ENCODE data around the gene KCNIP4.

DNA sequence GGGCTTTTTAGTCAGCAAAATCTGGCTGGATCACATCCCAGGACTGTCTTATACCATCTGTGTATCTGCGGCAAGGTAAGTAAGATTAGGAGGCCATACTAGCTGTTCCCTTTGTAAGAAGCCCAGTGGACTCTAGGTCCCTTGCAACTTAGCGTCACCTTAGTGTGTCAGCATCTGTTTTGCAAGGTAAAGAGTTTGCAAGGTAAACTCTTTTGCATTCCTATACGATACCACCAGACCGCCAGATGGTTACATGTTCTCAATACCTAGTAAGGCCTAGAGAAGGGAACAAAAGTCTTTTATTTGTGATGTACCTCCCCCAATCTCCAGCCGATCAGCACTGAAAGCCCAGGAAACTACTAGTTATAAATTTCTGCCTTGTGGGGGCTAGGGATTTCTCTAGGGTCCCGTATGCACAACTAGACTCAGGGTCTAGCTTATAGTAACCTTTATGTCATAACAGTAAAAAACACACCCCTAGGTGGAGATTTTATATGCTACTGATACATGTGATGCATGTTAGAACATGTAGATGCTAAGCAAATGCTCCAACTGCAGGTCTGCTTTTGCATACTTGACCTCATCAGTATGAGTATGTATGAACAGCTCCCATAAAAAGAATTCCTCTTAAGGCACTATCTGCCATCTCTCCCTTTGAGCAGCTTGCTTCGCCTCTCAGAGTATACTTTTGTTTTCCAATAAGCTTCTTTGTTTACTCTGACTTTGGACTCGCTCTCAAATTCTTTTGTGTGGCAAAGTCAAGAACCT is 78.4 kb downstream of the KCNIP4 start:
- no peak for TF ChIP-seq POLR2A (IDR thresholded peaks at IDR 0.05)
- TF ChIP-seq, protein P1, sequence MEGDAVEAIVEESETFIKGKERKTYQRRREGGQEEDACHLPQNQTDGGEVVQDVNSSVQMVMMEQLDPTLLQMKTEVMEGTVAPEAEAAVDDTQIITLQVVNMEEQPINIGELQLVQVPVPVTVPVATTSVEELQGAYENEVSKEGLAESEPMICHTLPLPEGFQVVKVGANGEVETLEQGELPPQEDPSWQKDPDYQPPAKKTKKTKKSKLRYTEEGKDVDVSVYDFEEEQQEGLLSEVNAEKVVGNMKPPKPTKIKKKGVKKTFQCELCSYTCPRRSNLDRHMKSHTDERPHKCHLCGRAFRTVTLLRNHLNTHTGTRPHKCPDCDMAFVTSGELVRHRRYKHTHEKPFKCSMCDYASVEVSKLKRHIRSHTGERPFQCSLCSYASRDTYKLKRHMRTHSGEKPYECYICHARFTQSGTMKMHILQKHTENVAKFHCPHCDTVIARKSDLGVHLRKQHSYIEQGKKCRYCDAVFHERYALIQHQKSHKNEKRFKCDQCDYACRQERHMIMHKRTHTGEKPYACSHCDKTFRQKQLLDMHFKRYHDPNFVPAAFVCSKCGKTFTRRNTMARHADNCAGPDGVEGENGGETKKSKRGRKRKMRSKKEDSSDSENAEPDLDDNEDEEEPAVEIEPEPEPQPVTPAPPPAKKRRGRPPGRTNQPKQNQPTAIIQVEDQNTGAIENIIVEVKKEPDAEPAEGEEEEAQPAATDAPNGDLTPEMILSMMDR (IDR thresholded peaks at IDR 0.05): no peak
